Esophagus squamous epithelium (tissue), 4 donors: ENCODE measurements around the gene COL9A1.

Experiments used
- POLR2A ChIP-seq, 4 donors: fragments of 450-650 bp; IDR thresholded peaks; one replicate each; pipeline ENCODE4 v1.6.1; 2017; ENCODE audit warnings: antibody characterized with exemption in 4 of 4, mild to moderate bottlenecking in 4 of 4, moderate library complexity in 3 of 4
- TF ChIP-seq, protein P1 (sequence below), 6 experiments: fragments of 450-650 bp in 4 of 6; fragments of 200-600 bp in 2 of 6; sonication (generic) in 2 of 6; IDR thresholded peaks; one replicate each; pipeline ENCODE4 v1.5.1; 2016 to 2019; ENCODE audit warnings: antibody characterized with exemption in 6 of 6, mild to moderate bottlenecking in 4 of 6, moderate library complexity in 4 of 6

- TF ChIP-seq, protein P1, sequence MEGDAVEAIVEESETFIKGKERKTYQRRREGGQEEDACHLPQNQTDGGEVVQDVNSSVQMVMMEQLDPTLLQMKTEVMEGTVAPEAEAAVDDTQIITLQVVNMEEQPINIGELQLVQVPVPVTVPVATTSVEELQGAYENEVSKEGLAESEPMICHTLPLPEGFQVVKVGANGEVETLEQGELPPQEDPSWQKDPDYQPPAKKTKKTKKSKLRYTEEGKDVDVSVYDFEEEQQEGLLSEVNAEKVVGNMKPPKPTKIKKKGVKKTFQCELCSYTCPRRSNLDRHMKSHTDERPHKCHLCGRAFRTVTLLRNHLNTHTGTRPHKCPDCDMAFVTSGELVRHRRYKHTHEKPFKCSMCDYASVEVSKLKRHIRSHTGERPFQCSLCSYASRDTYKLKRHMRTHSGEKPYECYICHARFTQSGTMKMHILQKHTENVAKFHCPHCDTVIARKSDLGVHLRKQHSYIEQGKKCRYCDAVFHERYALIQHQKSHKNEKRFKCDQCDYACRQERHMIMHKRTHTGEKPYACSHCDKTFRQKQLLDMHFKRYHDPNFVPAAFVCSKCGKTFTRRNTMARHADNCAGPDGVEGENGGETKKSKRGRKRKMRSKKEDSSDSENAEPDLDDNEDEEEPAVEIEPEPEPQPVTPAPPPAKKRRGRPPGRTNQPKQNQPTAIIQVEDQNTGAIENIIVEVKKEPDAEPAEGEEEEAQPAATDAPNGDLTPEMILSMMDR (IDR thresholded peaks at IDR 0.05): no peak
- TF ChIP-seq POLR2A (IDR thresholded peaks at IDR 0.05): no peak
Measured at GRCh38 chr6:70314296-70314695, 11.4 kb upstream of the COL9A1 start.
